ENCODE results near the gene VPS45. TPM values are rescaled to one million over a fixed set of nuclear protein-coding genes. Genes with fewer than 3 reads are reported as not detected.

Gene VPS45
- total and polyA plus RNA-seq, 4 donors, result 7.7 to 24.2 (median 14.1) TPM

- 90% methylated on average over 2 of the region's 2 CpGs for WGBS
Observed at GRCh38 chr1:150087415-150087814, 19.8 kb downstream of the VPS45 start.

GRCh38 chr1:150089846-150090520, 22.4 kb downstream of the VPS45 start:
- Histone ChIP-seq H3K9ac (ENCODE audit: low read depth in 1 of 2, low read length in 2 of 2) (no peak overlapping the region), H3K27me3 (ENCODE audit: control insufficient read depth in 4 of 4, insufficient read depth in 4 of 4, low read length in 3 of 4) (no peaks in the 10 kb centered on the region), H3K4me3 (ENCODE audit: low read depth in 1 of 3, low read length in 3 of 3) (no peak overlapping the region), H3K4me1 (ENCODE audit: control insufficient read depth in 4 of 4, insufficient read depth in 4 of 4, low read length in 3 of 4) (no peaks in the 10 kb centered on the region), H3K36me3 (ENCODE audit: control insufficient read depth in 4 of 4, insufficient read depth in 3 of 4, low read depth in 1 of 4, low read length in 3 of 4) (peaks cover 0 to 23% (median 7%) of the 10 kb centered on the region in 4 donors), H3K9me3 (ENCODE audit: control insufficient read depth in 4 of 4, low read length in 3 of 4) (no peaks in the 10 kb centered on the region), H3K27ac (ENCODE audit: low read depth in 1 of 2, low read length in 2 of 2) (no peak overlapping the region)
- TF ChIP-seq RXRA (IDR thresholded peaks at IDR 0.05) (no peak), ATF3 (IDR thresholded peaks at IDR 0.05) (no peak), FOXA2 (IDR thresholded peaks at IDR 0.05) (no peak), ZBTB33 (IDR thresholded peaks at IDR 0.05) (no peak), SP1 (IDR thresholded peaks at IDR 0.05) (no peak), REST (IDR thresholded peaks at IDR 0.05) (no peak)
- DNase-seq (ENCODE audit: low spot score), result no peak
- 94% methylated on average over 3 of the region's 3 CpGs for WGBS

More at GRCh38 chr1:150087415-150087814, 19.8 kb downstream of the VPS45 start:
- Histone ChIP-seq H3K36me3 (ENCODE audit: control insufficient read depth in 4 of 4, insufficient read depth in 3 of 4, low read depth in 1 of 4, low read length in 3 of 4) (peaks cover 2 to 33% (median 23%) of the 10 kb centered on the region in 4 donors), H3K4me3 (ENCODE audit: low read depth in 1 of 3, low read length in 3 of 3) (no peak overlapping the region), H3K27me3 (ENCODE audit: control insufficient read depth in 4 of 4, insufficient read depth in 4 of 4, low read length in 3 of 4) (no peaks in the 10 kb centered on the region), H3K27ac (ENCODE audit: low read depth in 1 of 2, low read length in 2 of 2) (no peak overlapping the region), H3K9me3 (ENCODE audit: control insufficient read depth in 4 of 4, low read length in 3 of 4) (no peaks in the 10 kb centered on the region), H3K4me1 (ENCODE audit: control insufficient read depth in 4 of 4, insufficient read depth in 4 of 4, low read length in 3 of 4) (no peaks in the 10 kb centered on the region), H3K9ac (ENCODE audit: low read depth in 1 of 2, low read length in 2 of 2) (no peak overlapping the region)
- TF ChIP-seq SP1 (IDR thresholded peaks at IDR 0.05) (no peak), ZBTB33 (IDR thresholded peaks at IDR 0.05) (no peak), CTCF (IDR thresholded peaks at IDR 0.05; ENCODE audit: low read depth, low read length, missing input control) (no peak), JUND (IDR thresholded peaks at IDR 0.05) (no peak), NR2F2 (IDR thresholded peaks at IDR 0.05) (no peak), RAD21 (IDR thresholded peaks at IDR 0.05) (no peak), ATF3 (IDR thresholded peaks at IDR 0.05) (no peak), FOXA1 (IDR thresholded peaks at IDR 0.05) (no peak), MAX (IDR thresholded peaks at IDR 0.05) (no peak), EGR1 (IDR thresholded peaks at IDR 0.05; ENCODE audit: low read depth in 2 of 2) (no peak), HNF4G (IDR thresholded peaks at IDR 0.05) (no peak), HNF4A (conservative IDR thresholded peaks at IDR 0.05) (no peak), FOXA2 (IDR thresholded peaks at IDR 0.05) (no peak)
- no peak for DNase-seq (ENCODE audit: low spot score)
